HepG2 (cell line): ENCODE results near the gene GMCL2. TPM values are rescaled to one million over a fixed set of nuclear protein-coding genes. Genes with fewer than 3 reads are reported as not detected.

Experiments
- BCL6 ChIP-seq: IDR thresholded peaks from 2 replicates; pipeline ENCODE4 v1.6.1; 2016; ENCODE audit warnings: missing genetic modification reagents, missing compliant biosample characterization
- ELF1 ChIP-seq: sonication (generic); formaldehyde crosslinking; IDR thresholded peaks from 2 replicates; pipeline ENCODE4 v1.4.0; 2020; ENCODE audit warnings: missing genetic modification reagents
- HOXA9 ChIP-seq: sonication (generic); formaldehyde crosslinking; IDR thresholded peaks from 2 replicates; pipeline ENCODE4 v1.8.1; 2022; ENCODE audit warnings: missing genetic modification reagents, mild to moderate bottlenecking, moderate library complexity, borderline replicate concordance
- KLF9 ChIP-seq: IDR thresholded peaks from 2 replicates; pipeline ENCODE4 v1.6.1; 2016; ENCODE audit warnings: low read depth
- NKX3-1 ChIP-seq: sonication (generic); formaldehyde crosslinking; IDR thresholded peaks from 2 replicates; pipeline ENCODE4 v1.5.0; 2020; ENCODE audit warnings: missing genetic modification reagents
- RAD51 ChIP-seq: fragments of 450-650 bp; IDR thresholded peaks from 2 replicates; pipeline ENCODE4 v1.6.1; 2016; ENCODE audit warnings: borderline replicate concordance
- RELA ChIP-seq: sonication (generic); formaldehyde crosslinking; IDR thresholded peaks from 2 replicates; pipeline ENCODE4 v1.4.0; 2020; ENCODE audit warnings: missing genetic modification reagents
- TEF ChIP-seq: sonication (generic); formaldehyde crosslinking; IDR thresholded peaks from 2 replicates; pipeline ENCODE4 v1.5.0; 2020; ENCODE audit warnings: missing genetic modification reagents
- U2AF1 ChIP-seq: fragments of 200-400 bp; formaldehyde crosslinking; optimal IDR thresholded peaks from 2 replicates; pipeline ENCODE3; 2017; ENCODE audit warnings: mild to moderate bottlenecking, low read depth, low read length
- ZC3H4 ChIP-seq: sonication (generic); formaldehyde crosslinking; IDR thresholded peaks from 2 replicates; pipeline ENCODE4 v1.4.0; 2020; ENCODE audit warnings: missing genetic modification reagents, borderline replicate concordance
- ZGPAT ChIP-seq: IDR thresholded peaks from 2 replicates; pipeline ENCODE4 v1.6.1; 2016; ENCODE audit warnings: mild to moderate bottlenecking
- ZKSCAN5 ChIP-seq: sonication (generic); formaldehyde crosslinking; IDR thresholded peaks from 2 replicates; pipeline ENCODE4 v1.5.1; 2020; ENCODE audit warnings: mild to moderate bottlenecking, missing genetic modification reagents
- ZNF563 ChIP-seq: sonication (generic); formaldehyde crosslinking; IDR thresholded peaks from 2 replicates; pipeline ENCODE4 v1.8.0; 2022; ENCODE audit warnings: mild to moderate bottlenecking, moderate library complexity, missing genetic modification reagents
- ZNF574 ChIP-seq: sonication (generic); formaldehyde crosslinking; IDR thresholded peaks from 2 replicates; pipeline ENCODE4 v1.4.0; 2020; ENCODE audit warnings: missing genetic modification reagents
- ZNF619 ChIP-seq: sonication (generic); formaldehyde crosslinking; IDR thresholded peaks from 2 replicates; pipeline ENCODE4 v1.4.0; 2020; ENCODE audit warnings: mild to moderate bottlenecking, missing genetic modification reagents
- ZNF790 ChIP-seq: sonication (generic); formaldehyde crosslinking; IDR thresholded peaks from 2 replicates; pipeline ENCODE4 v1.8.0; 2022; ENCODE audit warnings: missing genetic modification reagents, mild to moderate bottlenecking, borderline replicate concordance
- ZNF883 ChIP-seq: sonication (generic); formaldehyde crosslinking; IDR thresholded peaks from 2 replicates; pipeline ENCODE4 v1.5.1; 2020; ENCODE audit warnings: mild to moderate bottlenecking, missing genetic modification reagents; ENCODE audit errors: not compliant biosample characterization
- polyA plus RNA-seq, 8 experiments: library from polyadenylated mRNA; depleted of rRNA in 3 of 8; stranded (reverse) in 7 of 8; unstranded in 1 of 8; fragments of >200 nt; fragmentation: Illumina TruSeq in 4 of 8; extraction: Trizol in 4 of 8; gene quantifications; 2 replicates each; pipeline versions ENCODE4 v1.2.1 to v1.2.3, GENCODE V29; 2011 to 2016; ENCODE audit warnings: low read depth in 4 of 8, missing spikeins in 1 of 8, mixed read lengths in 1 of 8; ENCODE audit not compliant: insufficient read depth in 1 of 8
- total RNA-seq, 5 experiments: library from RNA; depleted of rRNA; stranded (reverse); fragments of >200 nt; fragmentation: Illumina TruSeq; extraction: Trizol; gene quantifications; 2 replicates each; pipeline ENCODE4 v1.2.3, GENCODE V29; 2016; ENCODE audit warnings: low read depth in 1 of 5
- TF ChIP-seq, protein P1 (sequence below), 2 experiments: fragments of 450-650 bp in 1 of 2; sonication (generic) in 1 of 2; formaldehyde crosslinking; IDR thresholded peaks; 2 replicates each; pipeline versions ENCODE4 v1.5.0 to v1.8.0; 2020 to 2022; ENCODE audit warnings: mild to moderate bottlenecking in 1 of 2, missing genetic modification reagents in 1 of 2
- TF ChIP-seq, protein P2 (sequence below): sonication (generic); formaldehyde crosslinking; IDR thresholded peaks from 2 replicates; pipeline ENCODE4 v1.8.0; 2022; ENCODE audit warnings: mild to moderate bottlenecking, missing genetic modification reagents, moderate library complexity
- TF ChIP-seq, protein P3 (sequence below): sonication (generic); formaldehyde crosslinking; IDR thresholded peaks from 2 replicates; pipeline ENCODE4 v1.9.0; 2022; ENCODE audit warnings: missing genetic modification reagents, mild to moderate bottlenecking, borderline replicate concordance

GMCL2 gene
- total and polyA plus RNA-seq, 2 of the 13 experiments (the other 11 are each of a cell fraction or from before 2014, with no cell fraction given) = 0.03 TPM; not detected in 1

GRCh38 chr5:178204182-178204934, 17.2 kb upstream of the GMCL2 start, which contains the start of gene HNRNPAB (continued):
- TF ChIP-seq ZNF790 (peak; percentile 78), RAD51 (no peak), NKX3-1 (CRISPR knock-in tag) (peak; percentile 88; the same call in 1 of the 2 replicates), ZGPAT (peak; percentile 82; the same call in 1 of the 2 replicates), ZNF574 (CRISPR knock-in tag) (peak; percentile 83), RELA (CRISPR knock-in tag) (peak; percentile 90; the same call in 1 of the 2 replicates), ZNF563 (peak; percentile 91), U2AF1 (peak; percentile 99), ELF1 (CRISPR knock-in tag) (peak; percentile 62; the same call in 1 of the 2 replicates), ZC3H4 (peak; percentile 80; the same call in 1 of the 2 replicates), TEF (no peak), ZNF619 (CRISPR knock-in tag) (peak; percentile 93), BCL6 (CRISPR knock-in tag) (peak; percentile 42; the same call in 1 of the 2 replicates), HOXA9 (peak; percentile 95), ZKSCAN5 (CRISPR knock-in tag) (no peak), ZNF883 (peak; percentile 94), KLF9 (CRISPR knock-in tag) (no peak)
- TF ChIP-seq, protein P1, sequence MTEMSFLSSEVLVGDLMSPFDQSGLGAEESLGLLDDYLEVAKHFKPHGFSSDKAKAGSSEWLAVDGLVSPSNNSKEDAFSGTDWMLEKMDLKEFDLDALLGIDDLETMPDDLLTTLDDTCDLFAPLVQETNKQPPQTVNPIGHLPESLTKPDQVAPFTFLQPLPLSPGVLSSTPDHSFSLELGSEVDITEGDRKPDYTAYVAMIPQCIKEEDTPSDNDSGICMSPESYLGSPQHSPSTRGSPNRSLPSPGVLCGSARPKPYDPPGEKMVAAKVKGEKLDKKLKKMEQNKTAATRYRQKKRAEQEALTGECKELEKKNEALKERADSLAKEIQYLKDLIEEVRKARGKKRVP (CRISPR knock-in tag; IDR thresholded peaks at IDR 0.05) = peak in 1 of 2 experiments; percentile 63; a peak in 2 of 4 replicates
- TF ChIP-seq, protein P2, sequence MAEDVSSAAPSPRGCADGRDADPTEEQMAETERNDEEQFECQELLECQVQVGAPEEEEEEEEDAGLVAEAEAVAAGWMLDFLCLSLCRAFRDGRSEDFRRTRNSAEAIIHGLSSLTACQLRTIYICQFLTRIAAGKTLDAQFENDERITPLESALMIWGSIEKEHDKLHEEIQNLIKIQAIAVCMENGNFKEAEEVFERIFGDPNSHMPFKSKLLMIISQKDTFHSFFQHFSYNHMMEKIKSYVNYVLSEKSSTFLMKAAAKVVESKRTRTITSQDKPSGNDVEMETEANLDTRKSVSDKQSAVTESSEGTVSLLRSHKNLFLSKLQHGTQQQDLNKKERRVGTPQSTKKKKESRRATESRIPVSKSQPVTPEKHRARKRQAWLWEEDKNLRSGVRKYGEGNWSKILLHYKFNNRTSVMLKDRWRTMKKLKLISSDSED (CRISPR knock-in tag) = no peak
- TF ChIP-seq, protein P3, sequence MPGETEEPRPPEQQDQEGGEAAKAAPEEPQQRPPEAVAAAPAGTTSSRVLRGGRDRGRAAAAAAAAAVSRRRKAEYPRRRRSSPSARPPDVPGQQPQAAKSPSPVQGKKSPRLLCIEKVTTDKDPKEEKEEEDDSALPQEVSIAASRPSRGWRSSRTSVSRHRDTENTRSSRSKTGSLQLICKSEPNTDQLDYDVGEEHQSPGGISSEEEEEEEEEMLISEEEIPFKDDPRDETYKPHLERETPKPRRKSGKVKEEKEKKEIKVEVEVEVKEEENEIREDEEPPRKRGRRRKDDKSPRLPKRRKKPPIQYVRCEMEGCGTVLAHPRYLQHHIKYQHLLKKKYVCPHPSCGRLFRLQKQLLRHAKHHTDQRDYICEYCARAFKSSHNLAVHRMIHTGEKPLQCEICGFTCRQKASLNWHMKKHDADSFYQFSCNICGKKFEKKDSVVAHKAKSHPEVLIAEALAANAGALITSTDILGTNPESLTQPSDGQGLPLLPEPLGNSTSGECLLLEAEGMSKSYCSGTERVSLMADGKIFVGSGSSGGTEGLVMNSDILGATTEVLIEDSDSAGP (CRISPR knock-in tag) = peak; percentile 72; the same call in 1 of the 2 replicates
